22Rv1 (cell line): ENCODE results near the gene TCIRG1.

Source experiments
- ZFX ChIP-seq: fragments of 450-650 bp; IDR thresholded peaks from 2 replicates; pipeline ENCODE4 v1.6.1; 2017; ENCODE audit warnings: antibody characterized with exemption, borderline replicate concordance
- TF ChIP-seq, protein P1 (sequence below): fragments of 450-650 bp; IDR thresholded peaks from 2 replicates; pipeline ENCODE4 v1.5.1; 2017; ENCODE audit warnings: mild to moderate bottlenecking

DNA sequence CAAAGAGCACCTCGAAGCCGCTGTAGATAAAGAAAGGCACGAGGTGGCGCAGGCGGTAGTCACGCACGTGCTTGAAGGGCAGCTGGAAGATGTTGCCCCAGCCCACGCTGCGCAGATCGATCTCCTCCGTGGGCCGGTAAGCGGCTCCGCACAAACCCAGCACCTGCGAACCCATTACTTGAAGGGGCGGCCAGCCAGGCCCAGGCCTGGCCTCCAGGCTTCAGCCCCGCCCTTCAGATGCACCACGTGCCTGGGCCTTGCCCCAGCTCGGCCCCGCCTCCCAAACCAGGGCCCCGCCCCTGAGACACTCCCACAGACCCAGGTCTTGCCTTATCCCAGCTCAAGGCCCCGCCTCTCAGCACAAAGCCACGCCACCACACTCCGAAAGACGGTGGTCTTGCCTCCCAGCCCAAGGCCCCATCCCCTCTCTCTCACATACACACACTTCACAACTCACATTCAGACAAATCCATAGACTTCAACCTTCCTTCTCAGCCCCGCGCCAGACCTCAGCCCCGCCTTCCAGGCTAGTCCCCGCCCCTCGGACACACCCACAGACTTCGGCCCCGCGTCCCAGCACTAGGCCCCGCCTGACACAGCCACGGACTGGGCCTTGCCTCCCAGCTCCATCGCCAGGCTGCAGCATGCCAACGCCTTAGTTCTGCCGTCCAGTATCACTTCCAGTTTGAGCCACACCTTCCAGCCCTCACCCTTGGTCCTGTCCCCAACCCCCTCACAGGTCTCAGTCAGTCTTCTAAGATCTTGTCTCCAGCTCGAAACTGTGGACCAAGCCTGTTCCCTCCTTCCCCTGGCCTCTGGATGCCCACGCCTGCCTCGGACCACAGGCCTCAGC lies 42.0 kb upstream of the TCIRG1 start:
- TF ChIP-seq, protein P1, sequence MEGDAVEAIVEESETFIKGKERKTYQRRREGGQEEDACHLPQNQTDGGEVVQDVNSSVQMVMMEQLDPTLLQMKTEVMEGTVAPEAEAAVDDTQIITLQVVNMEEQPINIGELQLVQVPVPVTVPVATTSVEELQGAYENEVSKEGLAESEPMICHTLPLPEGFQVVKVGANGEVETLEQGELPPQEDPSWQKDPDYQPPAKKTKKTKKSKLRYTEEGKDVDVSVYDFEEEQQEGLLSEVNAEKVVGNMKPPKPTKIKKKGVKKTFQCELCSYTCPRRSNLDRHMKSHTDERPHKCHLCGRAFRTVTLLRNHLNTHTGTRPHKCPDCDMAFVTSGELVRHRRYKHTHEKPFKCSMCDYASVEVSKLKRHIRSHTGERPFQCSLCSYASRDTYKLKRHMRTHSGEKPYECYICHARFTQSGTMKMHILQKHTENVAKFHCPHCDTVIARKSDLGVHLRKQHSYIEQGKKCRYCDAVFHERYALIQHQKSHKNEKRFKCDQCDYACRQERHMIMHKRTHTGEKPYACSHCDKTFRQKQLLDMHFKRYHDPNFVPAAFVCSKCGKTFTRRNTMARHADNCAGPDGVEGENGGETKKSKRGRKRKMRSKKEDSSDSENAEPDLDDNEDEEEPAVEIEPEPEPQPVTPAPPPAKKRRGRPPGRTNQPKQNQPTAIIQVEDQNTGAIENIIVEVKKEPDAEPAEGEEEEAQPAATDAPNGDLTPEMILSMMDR: peak; percentile 19; the same call in 1 of the 2 replicates
- TF ChIP-seq ZFX: no peak
